NCI-H2107 treated with DMSO at 0.1 percent for 48 hours (cell line): ENCODE results near the gene RAB11FIP2.
"Not testable (repeated sequence)": the region's sequence is repeated elsewhere in the genome, so short reads cannot be mapped to it uniquely, and the experiment has no call there.

ENCODE experiments used
- DNase-seq: peaks from one replicate; lab custom pipeline; 2025; ENCODE audit not compliant: unreplicated experiment; lab: John Stamatoyannopoulos, UW

RAB11FIP2 gene

GRCh38 chr10:118046395-118047156 lies at the start of gene RAB11FIP2:
RAB11FIP2 (minus strand) TSS chr10:118046941; CDS start chr10:118046163, 778 bp downstream.
- peak; percentile 46 for DNase-seq

- DNase-seq, result no peak
Measured at GRCh38 chr10:118096022-118096421, 49.3 kb upstream of the RAB11FIP2 start.

- DNase-seq, result no peak
Measured at GRCh38 chr10:118092209-118092608, 45.5 kb upstream of the RAB11FIP2 start.

GRCh38 chr10:118080817-118081216 lies 34.1 kb upstream of the RAB11FIP2 start:
- DNase-seq, result no peak

- no peak for DNase-seq
Measured at GRCh38 chr10:118076705-118077104, 30.0 kb upstream of the RAB11FIP2 start.

GRCh38 chr10:118072840-118073239 lies 26.1 kb upstream of the RAB11FIP2 start:
- no peak for DNase-seq

GRCh38 chr10:118067389-118067788 lies 20.6 kb upstream of the RAB11FIP2 start:
- not testable (repeated sequence) for DNase-seq

- DNase-seq, result no peak
Measured at GRCh38 chr10:118062798-118063238, 16.1 kb upstream of the RAB11FIP2 start.

GRCh38 chr10:118058371-118058770 lies 11.6 kb upstream of the RAB11FIP2 start:
- no peak for DNase-seq

GRCh38 chr10:118057361-118057760 lies 10.6 kb upstream of the RAB11FIP2 start:
- no peak for DNase-seq

- DNase-seq, result no peak
Measured at GRCh38 chr10:118054383-118054782, 7.6 kb upstream of the RAB11FIP2 start.

- DNase-seq, result no peak
Measured at GRCh38 chr10:118052816-118053215, 6.1 kb upstream of the RAB11FIP2 start.

GRCh38 chr10:118047880-118048279 lies 1.1 kb upstream of the RAB11FIP2 start:
- no peak for DNase-seq

GRCh38 chr10:118047157-118047719 lies 497 bp upstream of the RAB11FIP2 start:
- DNase-seq, result peak; percentile 29

- DNase-seq, result peak; percentile 3
Measured at GRCh38 chr10:118045837-118046394, 825 bp downstream of the RAB11FIP2 start.

- no peak for DNase-seq
Measured at GRCh38 chr10:118045158-118045836, 1.4 kb downstream of the RAB11FIP2 start.

- DNase-seq, result no peak
Measured at GRCh38 chr10:118042827-118043242, 3.9 kb downstream of the RAB11FIP2 start.

- DNase-seq, result no peak
Measured at GRCh38 chr10:118042336-118042735, 4.4 kb downstream of the RAB11FIP2 start.

- no peak for DNase-seq
Measured at GRCh38 chr10:118041316-118041715, 5.4 kb downstream of the RAB11FIP2 start.

GRCh38 chr10:118036281-118036875 lies 10.4 kb downstream of the RAB11FIP2 start:
- DNase-seq, result no peak

- DNase-seq, result no peak
Measured at GRCh38 chr10:118035354-118036005, 11.3 kb downstream of the RAB11FIP2 start.
